HG03097 (cell line): ENCODE measurements around the gene ATCAY.
"Not testable (repeated sequence)": the region's sequence is repeated elsewhere in the genome, so short reads cannot be mapped to it uniquely, and the experiment has no call there.

ENCODE experiments used
- ATAC-seq: cut with Tn5 transposase; IDR thresholded peaks from one replicate; pipeline ENCODE4 v1.9.1; 2021; ENCODE audit not compliant: unreplicated experiment, low FRiP score

Gene ATCAY

GRCh38 chr19:3944018-3944721 lies 63.7 kb downstream of the ATCAY start:
- ATAC-seq, result no peak

- no peak for ATAC-seq
These were observed 65.4 kb downstream of the ATCAY start for GRCh38 chr19:3945838-3946237.

GRCh38 chr19:3947316-3947933 lies 66.9 kb downstream of the ATCAY start:
- ATAC-seq, result not testable (repeated sequence)

GRCh38 chr19:3949294-3949693 lies 68.8 kb downstream of the ATCAY start:
- ATAC-seq, result no peak

GRCh38 chr19:3949997-3950859 lies 69.7 kb downstream of the ATCAY start:
- ATAC-seq, result no peak

- ATAC-seq, result no peak
These were observed 70.7 kb downstream of the ATCAY start for GRCh38 chr19:3950871-3951861.

- ATAC-seq, result not testable (repeated sequence)
These were observed 72.3 kb downstream of the ATCAY start for GRCh38 chr19:3952755-3953276.

GRCh38 chr19:3954107-3954506 lies 73.6 kb downstream of the ATCAY start:
- ATAC-seq, result no peak

- ATAC-seq, result not testable (repeated sequence)
These were observed 74.8 kb downstream of the ATCAY start for GRCh38 chr19:3955276-3955675.

GRCh38 chr19:3955688-3956087 lies 75.2 kb downstream of the ATCAY start:
- no peak for ATAC-seq

- ATAC-seq, result no peak
These were observed 78.6 kb downstream of the ATCAY start for GRCh38 chr19:3958836-3959765.

- ATAC-seq, result no peak
These were observed 79.3 kb downstream of the ATCAY start for GRCh38 chr19:3959766-3960131.

- ATAC-seq, result no peak
These were observed 80.5 kb downstream of the ATCAY start for GRCh38 chr19:3961007-3961406.

- ATAC-seq, result no peak
These were observed 83.2 kb downstream of the ATCAY start for GRCh38 chr19:3963458-3964255.

GRCh38 chr19:3964256-3965194 lies 84.0 kb downstream of the ATCAY start:
- no peak for ATAC-seq

- ATAC-seq, result no peak
These were observed 85.8 kb downstream of the ATCAY start for GRCh38 chr19:3966051-3967017.
